Peyer's patch (tissue), 4 donors: ENCODE data around the gene RAPGEF2. TPM values are rescaled to one million over a fixed set of nuclear protein-coding genes. Genes with fewer than 3 reads are reported as not detected.

Source experiments
- DNase-seq, 3 donors: peaks; one replicate each; pipeline ENCODE4 v3.0.0-alpha.2; 2017 to 2019
- H3K27ac ChIP-seq, 4 donors: fragments of 200-600 bp; sonication (generic); one replicate each; pipeline ENCODE4 v1.5.1; 2016 to 2019
- H3K27me3 ChIP-seq, 2 donors: fragments of 200-600 bp; sonication (generic); one replicate each; pipeline ENCODE4 v1.5.1; 2019
- H3K36me3 ChIP-seq, 3 donors: fragments of 200-600 bp; sonication (generic); one replicate each; pipeline ENCODE4 v1.5.1; 2016 to 2019
- H3K4me1 ChIP-seq, 4 donors: fragments of 200-600 bp; sonication (generic); one replicate each; pipeline ENCODE4 v1.5.1; 2016 to 2019
- H3K4me3 ChIP-seq, 4 donors: fragments of 200-600 bp; sonication (generic); 1 replicate in 3 of 4; 2 replicates in 1 of 4; pipeline ENCODE4 v1.5.1; 2016 to 2019; ENCODE audit warnings: mild to moderate bottlenecking in 1 of 4
- H3K9me3 ChIP-seq, 4 donors: fragments of 200-600 bp; sonication (generic); one replicate each; pipeline ENCODE4 v1.5.1; 2016 to 2019; ENCODE audit warnings: mild to moderate bottlenecking in 1 of 4
- CTCF ChIP-seq, 6 experiments: fragments of 450-650 bp in 4 of 6; fragments of 200-600 bp in 2 of 6; sonication (generic) in 1 of 6; IDR thresholded peaks; one replicate each; pipeline ENCODE4 v1.5.1; 2017 to 2019; ENCODE audit warnings: antibody characterized with exemption in 6 of 6, mild to moderate bottlenecking in 3 of 6, moderate library complexity in 1 of 6
- POLR2A ChIP-seq, 2 donors: fragments of 450-650 bp; IDR thresholded peaks; one replicate each; pipeline ENCODE4 v1.5.1; 2017; ENCODE audit warnings: antibody characterized with exemption in 2 of 2, mild to moderate bottlenecking in 2 of 2, moderate library complexity in 2 of 2
- total RNA-seq, 4 donors: library from RNA; depleted of rRNA; stranded (reverse); fragments of >200 nt; gene quantifications; one replicate each; pipeline ENCODE4 v1.1.0, GENCODE V29; 2016

Gene RAPGEF2
- total RNA-seq, 4 donors from 2014 or later: 30.1 to 81.7 (median 41.4) TPM

GRCh38 chr4:159131564-159131963 lies 28.7 kb downstream of the RAPGEF2 start:
- Histone ChIP-seq H3K36me3 (no peaks in the 10 kb centered on the region), H3K4me1 (no peaks in the 10 kb centered on the region), H3K27me3 (no peaks in the 10 kb centered on the region), H3K4me3 (no peak overlapping the region), H3K27ac (no peak overlapping the region), H3K9me3 (no peaks in the 10 kb centered on the region)
- DNase-seq: no peak
- TF ChIP-seq CTCF (IDR thresholded peaks at IDR 0.05) (no peak), POLR2A (IDR thresholded peaks at IDR 0.05) (no peak)

- H3K27me3 ChIP-seq: no peaks in the 10 kb centered on the region
- TF ChIP-seq CTCF (IDR thresholded peaks at IDR 0.05): no peak
- no peak for TF ChIP-seq POLR2A (IDR thresholded peaks at IDR 0.05)
- H3K4me1 ChIP-seq: no peaks in the 10 kb centered on the region
- H3K9me3 ChIP-seq: no peaks in the 10 kb centered on the region
- DNase-seq: no peak
- no peaks in the 10 kb centered on the region for H3K36me3 ChIP-seq
- no peak overlapping the region for H3K27ac ChIP-seq
- H3K4me3 ChIP-seq: no peak overlapping the region
Measured at GRCh38 chr4:159134429-159134828, 31.6 kb downstream of the RAPGEF2 start.

- peak in 1 of 3 donors; percentile 63 for DNase-seq
- H3K27ac ChIP-seq: no peak overlapping the region
Measured at GRCh38 chr4:159137176-159137575, 34.3 kb downstream of the RAPGEF2 start.

GRCh38 chr4:159138436-159138835 lies 35.6 kb downstream of the RAPGEF2 start:
- Histone ChIP-seq H3K9me3 (no peaks in the 10 kb centered on the region), H3K4me3 (no peak overlapping the region), H3K36me3 (no peaks in the 10 kb centered on the region), H3K27ac (no peak overlapping the region), H3K4me1 (no peaks in the 10 kb centered on the region), H3K27me3 (no peaks in the 10 kb centered on the region)
- no peak for DNase-seq
- TF ChIP-seq POLR2A (IDR thresholded peaks at IDR 0.05) (no peak), CTCF (IDR thresholded peaks at IDR 0.05) (no peak)

More at GRCh38 chr4:159137176-159137575, 34.3 kb downstream of the RAPGEF2 start:
- no peaks in the 10 kb centered on the region for H3K36me3 ChIP-seq
- no peaks in the 10 kb centered on the region for H3K27me3 ChIP-seq
- no peak overlapping the region for H3K4me3 ChIP-seq
- no peak for TF ChIP-seq CTCF (IDR thresholded peaks at IDR 0.05)
- no peak for TF ChIP-seq POLR2A (IDR thresholded peaks at IDR 0.05)
- no peaks in the 10 kb centered on the region for H3K4me1 ChIP-seq
- no peaks in the 10 kb centered on the region for H3K9me3 ChIP-seq

- TF ChIP-seq POLR2A (IDR thresholded peaks at IDR 0.05) (no peak), CTCF (IDR thresholded peaks at IDR 0.05) (no peak)
- Histone ChIP-seq H3K9me3 (no peaks in the 10 kb centered on the region), H3K36me3 (no peaks in the 10 kb centered on the region), H3K27ac (no peak overlapping the region), H3K4me3 (no peak overlapping the region), H3K4me1 (no peaks in the 10 kb centered on the region), H3K27me3 (no peaks in the 10 kb centered on the region)
- DNase-seq: no peak
Measured at GRCh38 chr4:159141193-159141592, 38.3 kb downstream of the RAPGEF2 start.

- Histone ChIP-seq H3K27ac (no peak overlapping the region), H3K4me3 (no peak overlapping the region), H3K36me3 (no peaks in the 10 kb centered on the region), H3K4me1 (no peaks in the 10 kb centered on the region), H3K27me3 (no peaks in the 10 kb centered on the region), H3K9me3 (no peaks in the 10 kb centered on the region)
- no peak for TF ChIP-seq CTCF (IDR thresholded peaks at IDR 0.05)
- no peak for TF ChIP-seq POLR2A (IDR thresholded peaks at IDR 0.05)
- DNase-seq: no peak
Measured at GRCh38 chr4:159142241-159142640, 39.4 kb downstream of the RAPGEF2 start.
